Measurements from ENCODE around the gene CDC45. TPM values are rescaled to one million over a fixed set of nuclear protein-coding genes. Genes with fewer than 3 reads are reported as not detected.

The CDC45 gene
- total RNA-seq, 4 donors from 2014 or later: 0.98 TPM; not detected in 3

DNA sequence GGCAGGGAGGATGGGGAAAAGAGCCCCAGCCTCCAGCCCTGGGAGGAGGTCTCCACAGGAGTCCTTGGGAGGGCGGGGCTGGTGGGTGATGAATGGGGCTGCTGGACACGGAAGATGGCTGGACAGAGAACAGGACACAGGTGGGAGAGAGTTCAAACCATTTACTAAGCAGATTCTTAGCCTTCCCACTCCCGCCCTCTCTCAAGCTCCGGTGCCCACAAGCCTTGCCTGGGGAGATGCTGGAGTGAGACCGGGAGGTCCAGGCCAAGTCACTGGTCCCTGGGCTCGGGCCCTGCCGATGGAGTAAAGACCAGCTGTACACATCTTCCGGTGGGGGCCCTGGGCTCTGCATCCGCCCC, 43.1 kb downstream of the CDC45 start:
- Histone ChIP-seq H3K36me3 (no peaks in the 10 kb centered on the region), H3K4me1 (peaks cover 0 to 22% (median 0%) of the 10 kb centered on the region in 4 donors), H3K4me3 (peak overlapping the region in 3 of 4 donors; percentile 17 to 43 (median 17)), H3K27ac (peak overlapping the region in 1 of 4 donors; percentile 57), H3K27me3 (peaks cover 0 to 50% of the 10 kb centered on the region in 2 donors), H3K9me3 (no peaks in the 10 kb centered on the region)
- WGBS, 2 donors: 31 to 36% methylated on average over 9 of the region's 9 CpGs
- no peak for DNase-seq (ENCODE audit: low spot score in 2 of 2)
- no peak for TF ChIP-seq CTCF (IDR thresholded peaks at IDR 0.05)
- TF ChIP-seq POLR2A (IDR thresholded peaks at IDR 0.05): no peak
- no peak for TF ChIP-seq EP300 (IDR thresholded peaks at IDR 0.05)

DNA sequence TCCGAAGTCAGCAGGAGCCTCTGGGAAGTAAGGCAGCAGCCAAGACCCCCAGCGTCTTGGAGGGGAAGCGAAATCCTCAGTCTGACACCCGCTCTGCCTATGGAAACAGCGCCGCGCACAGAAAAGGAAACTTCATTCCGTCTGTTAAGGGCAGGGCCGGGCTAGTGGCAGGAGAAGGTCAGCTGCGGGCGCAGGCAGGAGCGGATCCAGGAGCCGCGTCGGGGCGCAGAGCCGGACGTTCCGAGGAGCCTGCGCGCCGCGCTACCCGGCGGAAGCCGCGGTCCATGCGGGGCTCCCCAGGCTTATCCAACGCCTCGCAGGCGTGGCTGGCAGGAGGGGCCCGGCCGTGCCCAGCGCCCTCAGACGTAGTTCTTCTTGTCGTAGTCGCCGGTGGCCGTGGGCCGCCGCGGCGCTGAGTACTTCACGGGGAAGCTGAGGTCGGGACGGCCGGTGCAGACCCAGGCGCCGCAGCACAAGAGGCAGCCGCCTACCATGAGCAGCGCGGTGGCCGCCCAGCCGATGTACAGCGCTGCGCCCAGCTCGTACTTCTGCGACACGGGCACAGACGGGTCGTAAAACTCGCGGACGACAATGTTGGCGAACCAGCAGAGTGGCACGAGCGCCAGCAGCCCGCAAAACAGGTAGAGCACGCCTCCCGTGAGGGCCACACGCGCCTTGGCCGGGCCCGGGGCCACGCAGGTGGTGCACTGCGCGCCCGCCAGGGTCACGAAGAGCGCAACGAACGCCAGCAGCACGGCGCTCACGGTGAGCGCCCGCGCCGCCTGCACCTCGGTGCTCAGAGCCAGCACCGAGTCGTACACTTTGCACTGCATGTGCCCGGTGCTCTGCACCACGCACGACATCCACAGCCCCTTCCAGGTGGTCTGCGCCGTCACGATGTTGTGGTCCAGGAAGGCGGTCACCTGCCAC, 43.8 kb downstream of the CDC45 start:
- Histone ChIP-seq H3K4me3 (peak overlapping the region in 3 of 4 donors; percentile 17 to 43 (median 17)), H3K9me3 (no peaks in the 10 kb centered on the region), H3K27ac (peak overlapping the region in 2 of 4 donors; percentile 22 to 57), H3K4me1 (peaks cover 0 to 22% (median 0%) of the 10 kb centered on the region in 4 donors), H3K27me3 (peaks cover 0 to 50% of the 10 kb centered on the region in 2 donors), H3K36me3 (no peaks in the 10 kb centered on the region)
- no peak for DNase-seq (ENCODE audit: low spot score in 2 of 2)
- TF ChIP-seq CTCF (IDR thresholded peaks at IDR 0.05) (no peak), EP300 (IDR thresholded peaks at IDR 0.05) (no peak), POLR2A (IDR thresholded peaks at IDR 0.05) (no peak)
- WGBS, 2 donors: 1 to 3% methylated on average over 35 to 75 of the region's 99 CpGs

GRCh38 chr22:19524170-19525115, 44.7 kb downstream of the CDC45 start, which contains the start of gene CLDN5:
Gene CLDN5 (minus strand): TSS chr22:19524410. CDS start chr22:19524255, 155 bp downstream.
- 4 to 11% methylated on average over 22 to 25 of the region's 69 CpGs for WGBS, 2 donors

GRCh38 chr22:19525116-19525660, 45.5 kb downstream of the CDC45 start:
- DNase-seq (ENCODE audit: low spot score in 2 of 2): no peak

More at GRCh38 chr22:19524170-19525115, 44.7 kb downstream of the CDC45 start, which contains the start of gene CLDN5:
- H3K27me3 ChIP-seq: peaks cover 0 to 50% of the 10 kb centered on the region in 2 donors
- TF ChIP-seq POLR2A (IDR thresholded peaks at IDR 0.05) (peak in 1 of 2 donors; percentile 34), EP300 (IDR thresholded peaks at IDR 0.05) (peak in 1 of 2 donors; percentile 23), CTCF (IDR thresholded peaks at IDR 0.05) (no peak)
- H3K27ac ChIP-seq: peak within 1 kb of the TSS in 2 of 4 donors; percentile 22 to 72
- peaks cover 0 to 22% (median 0%) of the 10 kb centered on the region in 4 donors for H3K4me1 ChIP-seq
- no peaks in the 10 kb centered on the region for H3K9me3 ChIP-seq
- H3K4me3 ChIP-seq: peak within 1 kb of the TSS in 3 of 4 donors; percentile 17 to 43 (median 17)
- H3K36me3 ChIP-seq: no peaks in the 10 kb centered on the region
- no peak for DNase-seq (ENCODE audit: low spot score in 2 of 2)

More at GRCh38 chr22:19525116-19525660, 45.5 kb downstream of the CDC45 start:
- Histone ChIP-seq H3K27me3 (peaks cover 0 to 50% of the 10 kb centered on the region in 2 donors), H3K9me3 (no peaks in the 10 kb centered on the region), H3K36me3 (no peaks in the 10 kb centered on the region), H3K4me1 (peaks cover 0 to 22% (median 0%) of the 10 kb centered on the region in 4 donors), H3K27ac (peak overlapping the region in 1 of 4 donors; percentile 72), H3K4me3 (peak overlapping the region in 2 of 4 donors; percentile 9 to 43)
- WGBS, 2 donors: 72 to 87% methylated on average over 14 to 15 of the region's 15 CpGs
- no peak for TF ChIP-seq POLR2A (IDR thresholded peaks at IDR 0.05)
- TF ChIP-seq CTCF (IDR thresholded peaks at IDR 0.05): no peak
- no peak for TF ChIP-seq EP300 (IDR thresholded peaks at IDR 0.05)

Data from tibial nerve (tissue), 4 donors.